Activated CD4-positive, alpha-beta T cell treated with anti-CD3 and anti-CD28 coated beads, Interleukin-2, amount 50 U/mL, for 16 hours (primary cell): ENCODE data around the gene BRD7.

Experiments used
- DNase-seq: peaks from one replicate; pipeline ENCODE4 v3.0.0-alpha.2; 2020

The BRD7 gene

GRCh38 chr16:50388496-50388895, 19.7 kb upstream of the BRD7 start:
- no peak for DNase-seq

GRCh38 chr16:50386774-50387173, 18.0 kb upstream of the BRD7 start:
- DNase-seq, result no peak

- no peak for DNase-seq
Observed at GRCh38 chr16:50386139-50386538, 17.4 kb upstream of the BRD7 start.

GRCh38 chr16:50384500-50385135, 15.8 kb upstream of the BRD7 start:
- DNase-seq, result no peak

GRCh38 chr16:50381679-50382440, 13.1 kb upstream of the BRD7 start:
- DNase-seq, result no peak

GRCh38 chr16:50378417-50378816, 9.6 kb upstream of the BRD7 start:
- DNase-seq, result no peak

- no peak for DNase-seq
Observed at GRCh38 chr16:50377001-50377400, 8.2 kb upstream of the BRD7 start.

- DNase-seq, result no peak
Observed at GRCh38 chr16:50373780-50374179, 5.0 kb upstream of the BRD7 start.

GRCh38 chr16:50373345-50373701, 4.5 kb upstream of the BRD7 start:
- DNase-seq, result no peak

GRCh38 chr16:50372611-50373344, 4.0 kb upstream of the BRD7 start:
- no peak for DNase-seq

- DNase-seq, result no peak
Observed at GRCh38 chr16:50371936-50372595, 3.3 kb upstream of the BRD7 start.

GRCh38 chr16:50371036-50371716, 2.4 kb upstream of the BRD7 start:
- DNase-seq, result no peak

- DNase-seq, result no peak
Observed at GRCh38 chr16:50369133-50369804, 481 bp upstream of the BRD7 start.

- DNase-seq, result no peak
Observed at GRCh38 chr16:50367777-50368409, 895 bp downstream of the BRD7 start.

- no peak for DNase-seq
Observed at GRCh38 chr16:50365791-50366575, 2.8 kb downstream of the BRD7 start.

- no peak for DNase-seq
Observed at GRCh38 chr16:50363656-50364055, 5.1 kb downstream of the BRD7 start.

- no peak for DNase-seq
Observed at GRCh38 chr16:50360779-50361178, 8.0 kb downstream of the BRD7 start.

- no peak for DNase-seq
Observed at GRCh38 chr16:50360033-50360778, 8.6 kb downstream of the BRD7 start.

- DNase-seq, result no peak
Observed at GRCh38 chr16:50359626-50360025, 9.2 kb downstream of the BRD7 start.
